Activated CD8-positive, alpha-beta memory T cell treated with anti-CD3 and anti-CD28 coated beads, Interleukin-2, amount 50 U/mL, for 24 hours (primary cell): ENCODE measurements around the gene PDE9A.

Source experiments
- DNase-seq: peaks from one replicate; pipeline ENCODE4 v3.0.0-alpha.2; 2020; ENCODE audit errors: extremely low read depth

The PDE9A gene

DNA sequence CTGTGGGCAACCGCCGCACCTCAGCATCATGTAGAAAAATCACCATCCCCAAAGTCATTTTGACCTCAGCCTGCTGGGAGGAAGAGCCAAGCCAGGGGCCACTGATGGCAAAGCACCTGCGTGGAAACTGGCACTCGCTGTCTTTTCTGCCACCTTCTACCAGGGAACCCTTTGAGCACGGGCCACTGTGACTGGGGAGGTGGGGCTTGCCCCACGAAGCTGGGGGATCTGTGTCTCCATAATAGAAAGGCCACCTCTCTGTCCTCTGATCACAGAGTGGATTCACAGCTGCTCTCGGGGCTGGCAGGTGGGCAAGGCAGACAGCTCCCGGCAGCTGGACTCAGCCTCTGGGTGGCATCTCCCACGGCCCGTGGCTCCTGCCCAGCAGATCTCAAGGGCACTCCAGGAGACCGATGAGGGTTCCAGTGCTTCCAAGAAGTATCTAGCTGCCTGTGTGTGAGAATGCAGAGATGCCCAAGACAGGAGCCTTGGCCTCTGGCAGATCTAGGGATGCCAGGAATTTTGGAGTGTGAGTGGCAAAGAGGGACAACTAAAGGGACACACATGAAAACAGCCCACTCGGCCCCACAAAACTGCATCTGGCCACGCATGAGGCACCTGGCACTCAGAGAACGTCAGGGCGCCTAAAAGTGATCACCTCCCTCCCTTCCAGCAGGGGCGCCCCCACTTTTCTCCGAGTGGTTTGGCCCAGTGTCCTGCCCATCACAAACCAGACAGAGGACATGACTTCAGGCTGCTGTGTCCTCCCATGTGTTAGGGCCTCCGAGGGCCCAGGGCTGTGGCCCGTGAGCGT lies 102.6 kb downstream of the PDE9A start:
- no peak for DNase-seq

DNA sequence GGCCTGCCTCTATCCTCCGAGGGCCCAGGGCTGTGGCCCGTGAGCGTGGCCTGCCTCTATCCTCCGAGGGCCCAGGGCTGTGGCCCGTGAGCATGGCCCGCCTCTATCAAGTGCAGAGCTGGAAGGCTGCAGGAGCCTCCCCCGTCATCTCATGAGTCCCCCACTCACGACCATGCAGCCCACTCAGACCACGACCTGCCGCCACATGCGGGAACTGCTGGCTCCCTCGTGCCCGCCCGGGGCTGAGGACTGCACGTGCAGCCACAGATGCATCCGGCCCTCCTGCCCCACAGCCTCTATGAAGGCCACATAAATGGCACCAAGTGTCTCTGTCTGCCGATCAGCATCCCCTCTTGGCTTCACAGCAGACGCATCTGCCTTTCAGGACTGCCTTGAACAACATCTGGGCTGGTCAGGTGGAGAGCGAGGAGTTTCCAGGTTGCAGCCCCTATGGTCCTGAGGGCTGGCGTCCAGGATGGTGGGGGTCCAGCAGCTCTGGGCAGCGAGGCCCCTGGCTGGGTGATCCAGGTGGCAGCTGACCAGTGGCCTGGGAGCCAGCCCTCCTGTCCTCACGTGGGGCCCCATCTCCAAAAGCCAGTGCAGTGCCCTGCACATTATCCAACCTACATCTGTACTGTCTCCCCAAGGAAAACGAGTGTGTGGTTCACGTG lies 103.3 kb downstream of the PDE9A start:
- no peak for DNase-seq

DNA sequence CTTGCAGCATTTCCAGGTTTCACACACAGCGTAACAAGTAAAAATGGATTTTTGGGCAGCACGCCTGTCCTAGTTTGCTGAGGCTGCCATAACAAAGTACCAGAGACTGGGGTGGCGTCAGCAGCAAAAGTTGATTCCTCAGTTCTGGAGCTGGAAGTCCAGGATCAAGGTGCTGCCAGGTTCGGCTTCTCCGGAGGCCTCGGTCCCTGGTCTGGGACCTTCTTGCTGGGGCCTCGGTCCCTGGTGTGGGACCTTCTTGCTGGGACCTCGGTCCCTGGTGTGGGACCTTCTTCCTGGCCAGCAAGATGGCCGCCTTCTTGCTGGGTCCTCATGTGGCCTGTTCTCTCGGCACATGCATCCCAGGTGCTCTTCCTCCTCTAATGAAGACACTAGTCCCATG lies 104.0 kb downstream of the PDE9A start:
- no peak for DNase-seq

DNA sequence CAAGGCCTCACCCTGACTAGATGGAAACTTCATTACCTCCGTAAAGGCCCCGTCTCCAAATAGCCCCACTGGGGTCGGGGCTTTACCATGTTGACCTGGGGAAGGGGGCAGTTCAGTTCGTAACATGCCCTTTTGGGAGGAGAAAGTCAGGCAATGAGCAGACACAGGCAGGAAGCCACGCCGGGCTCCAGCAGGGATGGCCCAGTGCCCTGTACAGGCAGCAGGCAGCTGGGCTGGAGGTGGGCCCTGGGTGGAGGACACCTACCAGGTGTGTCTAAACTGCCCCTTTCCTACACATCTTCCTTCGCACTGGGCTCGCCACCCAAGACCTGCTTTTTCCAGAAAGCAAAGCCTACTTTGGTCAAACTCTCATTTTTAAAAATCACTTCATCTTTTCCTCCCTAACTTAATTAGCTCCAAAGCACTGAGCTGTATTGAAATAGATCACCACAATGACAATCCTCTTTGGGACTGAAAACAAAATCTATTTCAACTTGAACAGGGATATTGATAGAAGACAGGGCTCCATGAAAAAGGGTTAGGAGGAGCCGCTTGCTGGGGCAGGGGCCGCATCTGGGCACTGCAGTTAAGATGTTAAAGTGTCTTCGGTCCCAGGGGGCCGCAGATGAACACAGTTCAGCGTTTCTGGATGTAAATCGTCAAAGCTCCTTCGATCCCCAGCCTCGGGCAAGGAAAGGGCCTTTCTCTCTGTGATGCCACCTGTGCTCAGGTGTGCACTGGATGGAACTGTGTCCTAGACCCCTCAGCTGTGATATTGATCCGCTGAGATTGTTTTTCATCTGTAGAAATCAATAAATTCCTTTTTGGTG lies 104.6 kb downstream of the PDE9A start:
- no peak for DNase-seq

DNA sequence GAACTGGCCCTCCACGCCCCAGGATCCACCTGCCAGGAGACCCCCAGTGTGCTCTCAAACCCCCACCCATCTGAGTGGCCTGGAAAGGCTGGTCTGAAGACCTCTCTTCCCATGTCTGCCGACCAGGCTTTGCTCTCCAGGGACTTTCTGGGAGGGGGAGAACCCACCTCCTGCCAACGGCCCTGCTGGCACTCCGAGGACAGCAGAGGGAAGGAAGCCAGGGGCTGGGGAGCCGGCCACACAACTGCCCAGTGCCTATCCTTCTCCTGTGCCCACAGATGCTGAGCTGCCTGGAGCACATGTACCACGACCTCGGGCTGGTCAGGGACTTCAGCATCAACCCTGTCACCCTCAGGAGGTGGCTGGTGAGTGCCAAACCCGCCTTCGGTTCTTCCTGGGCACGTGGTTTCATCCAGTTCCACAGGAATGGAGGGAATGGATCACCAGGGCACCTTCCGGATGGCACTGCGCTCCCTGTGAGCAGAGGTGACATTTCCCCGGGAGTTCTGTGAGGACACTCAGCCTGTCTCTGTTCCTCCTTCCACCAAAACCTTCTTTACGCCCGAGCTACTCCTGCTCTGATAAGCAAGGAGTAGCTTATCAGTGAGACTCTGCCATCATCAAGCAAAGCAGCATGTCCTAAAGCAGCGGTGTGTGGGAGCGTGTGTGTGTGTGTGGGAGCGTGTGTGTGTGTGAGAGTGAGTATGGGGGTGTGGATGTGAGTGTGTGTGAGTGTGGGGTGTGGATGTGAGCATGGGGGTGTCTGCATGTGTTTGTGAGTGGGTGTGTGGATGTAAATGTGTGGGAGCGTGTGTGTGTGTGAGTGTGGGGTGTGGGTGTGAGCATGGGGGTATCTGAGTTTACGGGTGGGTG lies 105.5 kb downstream of the PDE9A start:
- DNase-seq: no peak

DNA sequence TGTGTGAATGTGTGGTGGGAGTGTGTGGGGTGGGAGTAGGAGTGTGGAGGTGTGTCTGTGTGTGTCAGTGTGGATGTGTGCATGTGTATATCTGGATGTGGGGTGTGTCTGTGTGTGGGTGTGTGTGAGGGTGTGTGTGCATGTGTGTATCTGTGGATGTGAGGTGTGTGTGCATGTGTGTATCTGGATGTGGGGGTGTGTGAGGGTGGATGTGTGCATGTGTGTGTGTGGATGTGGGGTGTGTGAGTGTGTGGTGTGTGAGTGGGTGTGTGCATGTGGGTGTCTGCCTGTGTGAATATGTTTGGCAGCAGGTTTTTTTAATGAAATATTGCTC lies 106.1 kb downstream of the PDE9A start:
- no peak for DNase-seq

DNA sequence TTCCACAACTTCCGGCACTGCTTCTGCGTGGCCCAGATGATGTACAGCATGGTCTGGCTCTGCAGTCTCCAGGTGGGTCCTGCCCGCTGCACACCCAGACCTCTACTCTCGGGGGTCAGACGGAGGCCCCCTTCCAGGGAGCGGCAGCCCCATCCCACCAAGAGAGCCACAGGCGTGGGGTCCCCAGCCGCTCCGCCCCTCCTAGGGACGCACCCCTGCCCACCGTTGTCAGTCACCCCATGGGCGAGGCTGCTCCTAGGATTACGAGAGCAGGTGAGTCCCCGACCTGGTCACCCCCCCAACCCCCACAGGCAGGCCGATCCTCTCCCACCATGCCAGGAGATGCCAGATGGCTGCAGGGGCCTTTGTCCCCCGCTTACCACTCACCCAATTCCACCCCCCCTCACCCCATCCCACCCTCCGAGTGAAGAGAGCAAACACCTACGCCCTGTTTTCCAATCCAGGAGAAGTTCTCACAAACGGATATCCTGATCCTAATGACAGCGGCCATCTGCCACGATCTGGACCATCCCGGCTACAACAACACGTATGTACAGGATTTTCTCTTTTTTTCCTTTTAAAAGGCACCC lies 107.0 kb downstream of the PDE9A start:
- no peak for DNase-seq

DNA sequence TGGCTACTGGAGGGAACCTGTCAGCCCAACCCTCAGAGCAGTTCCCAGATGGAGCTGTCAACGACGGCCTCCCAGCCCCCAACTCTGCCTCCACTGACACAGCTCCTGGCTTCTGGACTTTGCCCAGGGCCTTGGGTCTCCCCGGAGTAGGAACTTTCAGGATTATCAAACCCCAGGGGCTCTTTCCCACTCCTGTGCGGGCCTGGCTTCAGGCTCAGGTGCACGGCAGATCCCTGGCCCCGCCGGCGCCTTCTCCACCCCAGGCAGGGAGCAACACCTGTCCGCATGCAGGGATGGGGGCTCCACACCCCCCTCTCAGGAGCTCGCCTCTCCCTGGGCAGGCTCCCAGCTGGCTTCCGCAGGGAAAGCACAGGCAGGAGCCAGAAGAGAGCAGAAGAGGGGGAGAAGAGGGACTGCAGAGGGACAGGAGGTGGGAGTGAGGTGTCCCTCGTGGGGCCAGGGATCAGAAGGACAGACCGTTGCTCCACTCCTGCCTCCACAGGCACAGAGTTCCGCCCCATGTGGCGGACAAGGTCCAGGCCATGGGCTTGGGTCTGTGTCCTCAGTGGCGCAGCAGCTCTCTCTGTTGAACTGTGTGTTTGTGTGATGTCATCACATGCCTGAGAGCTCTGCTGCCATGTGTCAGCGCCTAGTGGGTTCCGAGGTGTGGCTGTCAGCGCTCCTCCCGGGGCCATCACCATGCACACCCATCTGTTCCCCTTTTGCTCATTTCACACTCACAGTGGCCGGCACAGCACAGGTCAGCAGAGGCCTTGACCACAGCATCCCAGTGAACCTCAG lies 107.7 kb downstream of the PDE9A start:
- no peak for DNase-seq

DNA sequence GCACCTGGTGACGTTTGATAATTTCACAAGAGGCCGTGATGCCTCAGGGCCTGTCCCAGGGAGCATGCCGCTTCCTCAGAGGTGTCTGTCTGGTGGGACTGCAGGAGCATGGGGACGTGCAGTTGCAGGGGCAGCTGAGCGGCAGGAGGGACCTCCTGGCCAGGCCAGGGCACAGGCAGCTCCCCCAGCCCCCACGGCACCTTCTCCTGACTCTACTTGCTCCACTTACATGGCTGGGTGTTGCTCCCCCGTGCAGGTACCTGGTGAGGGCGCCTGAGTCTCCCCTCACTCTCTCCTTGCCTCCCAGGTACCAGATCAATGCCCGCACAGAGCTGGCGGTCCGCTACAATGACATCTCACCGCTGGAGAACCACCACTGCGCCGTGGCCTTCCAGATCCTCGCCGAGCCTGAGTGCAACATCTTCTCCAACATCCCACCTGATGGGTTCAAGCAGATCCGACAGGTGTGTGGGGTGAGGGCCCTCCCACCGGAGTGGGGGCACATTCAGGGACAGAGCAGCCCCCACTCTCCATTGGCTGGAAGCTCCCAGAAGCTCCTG lies 108.4 kb downstream of the PDE9A start:
- no peak for DNase-seq

DNA sequence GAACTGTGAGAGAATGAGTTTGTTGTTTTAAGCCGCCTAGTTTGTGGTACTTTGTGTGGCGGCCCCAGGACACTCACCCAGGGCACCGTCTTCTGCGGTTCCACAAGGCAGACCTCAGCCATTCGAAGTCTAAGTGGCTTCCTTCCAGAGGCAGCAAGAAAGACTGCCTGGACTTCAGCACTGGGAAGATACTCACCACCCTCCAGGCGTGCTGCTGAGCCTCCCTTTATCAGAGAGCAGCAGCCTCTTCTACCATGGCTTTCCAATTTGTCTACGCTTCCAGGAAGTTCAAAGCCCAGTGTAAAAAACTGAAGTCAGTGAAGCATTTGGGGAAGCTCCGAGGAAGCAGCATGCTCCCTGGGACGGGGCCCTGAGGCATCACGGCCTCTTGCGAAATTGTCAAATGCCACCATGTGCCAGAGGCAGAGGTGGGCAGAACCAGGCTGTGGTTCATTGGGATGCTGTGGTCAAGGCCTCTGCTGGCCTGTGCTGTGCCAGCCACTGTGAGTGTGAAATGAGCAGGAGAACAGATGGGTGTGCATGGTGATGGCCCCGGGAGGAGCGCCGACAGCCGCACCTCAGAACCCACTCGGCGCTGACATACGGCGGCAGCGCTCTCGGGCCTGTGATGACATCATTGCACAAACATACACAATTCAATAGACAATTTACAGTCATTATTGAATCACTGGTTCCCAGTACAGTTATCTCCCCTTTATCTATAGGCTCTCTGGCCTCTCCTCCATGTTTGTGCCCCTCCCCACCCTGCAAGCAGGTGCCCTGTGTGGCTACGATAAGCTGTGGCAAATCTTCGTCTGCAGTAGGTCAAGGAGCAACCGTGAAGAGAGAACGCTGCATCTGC lies 110.4 kb downstream of the PDE9A start:
- DNase-seq: no peak

DNA sequence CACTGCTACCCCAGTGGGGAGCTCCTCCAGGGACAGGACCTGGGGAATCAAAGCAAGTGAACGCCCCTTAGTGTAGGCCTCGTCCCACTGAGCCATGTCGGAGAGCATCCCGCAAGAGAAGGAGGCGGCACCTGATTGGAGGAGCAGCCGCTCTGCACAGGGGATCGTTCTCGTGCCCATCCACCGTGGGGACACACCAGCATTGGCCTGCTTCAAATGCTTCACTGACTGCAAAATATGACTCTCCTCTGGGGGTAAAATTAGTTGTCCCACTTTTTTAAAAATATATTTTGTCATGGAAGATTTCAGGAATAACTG lies 111.0 kb downstream of the PDE9A start:
- DNase-seq: no peak

DNA sequence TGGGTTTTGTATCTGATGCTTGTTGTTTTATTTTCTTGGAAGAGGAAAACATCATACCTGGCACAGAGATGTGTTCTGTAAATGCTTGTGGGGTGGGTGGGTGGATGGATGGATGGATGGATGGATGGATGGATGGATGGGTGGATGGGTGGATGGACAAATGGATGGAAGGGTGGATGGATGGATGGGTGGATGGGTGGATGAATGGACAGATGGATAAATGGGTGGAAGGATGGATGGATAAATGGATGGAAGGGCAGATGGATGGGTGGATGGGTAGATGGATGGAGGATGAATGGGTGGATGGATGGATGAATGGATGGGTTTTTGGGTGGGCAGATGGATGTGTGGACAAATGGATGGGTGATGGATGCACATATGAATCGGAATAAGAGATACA lies 111.5 kb downstream of the PDE9A start:
- DNase-seq: no peak

DNA sequence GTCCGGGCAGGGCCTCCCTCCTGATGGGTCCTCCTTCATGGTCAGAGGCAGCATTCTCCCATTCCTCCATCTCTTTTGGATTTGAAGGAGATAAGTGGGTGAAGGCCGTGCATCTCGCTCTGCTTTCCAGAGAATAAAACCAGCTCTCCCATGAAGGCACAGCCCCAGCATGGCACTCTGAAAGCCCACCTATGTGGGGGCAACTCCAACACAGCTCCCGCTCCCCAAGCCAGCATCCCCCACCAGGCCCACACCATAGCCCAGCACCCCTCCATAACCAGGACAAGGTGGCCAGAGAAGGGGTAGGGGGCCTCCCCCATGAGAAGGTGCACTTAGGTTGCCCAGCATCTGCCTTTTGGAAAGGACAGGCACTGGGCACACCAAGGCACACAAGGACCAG lies 112.2 kb downstream of the PDE9A start:
- DNase-seq: no peak

DNA sequence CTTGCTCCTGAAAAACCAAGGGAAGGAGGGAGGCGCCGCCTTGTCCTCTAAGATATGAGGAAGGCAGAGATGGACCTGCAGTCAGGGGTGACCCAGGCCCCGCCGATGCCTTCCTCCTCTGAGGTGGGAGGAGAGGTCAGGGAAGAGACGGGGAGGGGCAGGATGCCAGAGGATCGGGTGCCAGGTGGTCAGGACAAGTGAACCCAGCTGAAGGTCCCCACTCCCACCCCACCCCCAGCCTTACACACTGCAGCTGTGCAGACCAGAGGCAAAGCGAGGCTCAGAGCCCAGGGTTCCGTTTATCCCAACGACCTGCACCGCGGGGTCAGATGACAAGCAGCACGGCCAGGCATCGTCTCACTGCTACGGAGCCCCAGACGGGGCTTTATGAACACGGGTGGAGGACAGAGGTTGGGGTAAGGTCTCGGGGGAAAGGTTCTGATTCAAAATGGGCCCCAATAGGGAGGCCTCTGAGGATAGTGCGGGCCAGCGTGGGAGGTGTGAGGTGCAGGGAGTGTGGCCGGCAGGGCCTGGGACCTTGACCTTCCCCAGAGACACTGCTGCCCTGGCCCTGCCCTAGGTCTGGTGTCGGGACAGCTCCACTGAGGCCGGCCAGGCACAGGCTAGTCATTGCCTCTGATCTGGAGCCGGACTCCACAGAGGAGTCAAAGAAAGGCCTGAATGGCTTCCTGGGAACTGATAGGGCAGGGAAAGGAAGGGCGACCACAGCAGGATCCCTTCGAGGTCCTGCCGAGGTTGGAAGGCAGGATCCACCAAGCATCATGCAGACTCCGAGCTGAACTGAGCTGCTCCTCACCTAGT lies 113.5 kb downstream of the PDE9A start:
- no peak for DNase-seq

DNA sequence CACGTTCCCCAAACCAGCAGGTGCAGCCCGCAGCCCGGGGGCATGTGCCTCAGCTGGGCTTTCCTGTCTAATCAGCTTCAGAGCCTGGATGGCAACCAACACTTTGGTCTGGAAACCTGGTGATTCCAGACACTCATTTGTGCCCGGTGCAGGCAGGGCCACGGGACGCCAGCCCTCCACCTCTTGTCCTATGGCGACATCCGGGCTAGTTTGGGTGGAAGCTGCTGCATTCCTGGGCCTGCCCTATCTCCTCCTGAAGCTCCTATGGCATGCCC lies 114.1 kb downstream of the PDE9A start:
- DNase-seq: no peak

DNA sequence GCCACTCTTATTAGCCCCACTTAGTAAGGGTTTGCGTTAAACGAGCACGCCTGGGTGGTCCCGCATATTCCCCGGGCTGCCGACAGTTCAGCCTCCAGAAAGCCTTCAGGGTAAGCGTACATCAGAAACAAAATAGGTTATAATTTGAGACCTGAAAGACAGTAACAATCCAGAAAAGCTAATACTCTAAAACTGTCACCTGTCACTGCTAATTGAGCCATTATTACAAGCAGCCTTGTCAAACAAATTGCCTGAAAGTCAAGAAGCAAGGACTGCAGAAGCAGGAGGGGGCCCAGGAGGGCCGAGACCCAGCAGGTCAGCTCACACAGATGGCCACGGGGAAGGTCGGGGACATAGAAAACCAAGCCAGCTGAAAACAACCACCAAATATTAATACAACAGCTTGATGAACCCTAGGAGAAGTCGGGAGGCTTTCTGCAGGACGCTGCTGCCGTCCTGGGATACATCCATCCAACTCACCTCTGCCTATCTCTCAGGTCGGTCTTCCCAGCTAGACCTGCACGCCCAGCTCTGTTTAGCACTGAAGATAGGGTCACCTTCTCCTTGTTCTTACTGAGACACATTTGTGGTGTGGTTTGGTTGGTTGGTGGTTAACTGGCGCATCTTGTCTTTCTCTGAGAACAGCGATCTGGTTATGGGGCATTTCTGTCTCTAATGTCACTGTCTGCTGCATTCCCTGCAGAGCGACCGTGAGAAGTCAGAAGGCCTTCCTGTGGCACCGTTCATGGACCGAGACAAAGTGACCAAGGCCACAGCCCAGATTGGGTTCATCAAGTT lies 115.1 kb downstream of the PDE9A start:
- no peak for DNase-seq

DNA sequence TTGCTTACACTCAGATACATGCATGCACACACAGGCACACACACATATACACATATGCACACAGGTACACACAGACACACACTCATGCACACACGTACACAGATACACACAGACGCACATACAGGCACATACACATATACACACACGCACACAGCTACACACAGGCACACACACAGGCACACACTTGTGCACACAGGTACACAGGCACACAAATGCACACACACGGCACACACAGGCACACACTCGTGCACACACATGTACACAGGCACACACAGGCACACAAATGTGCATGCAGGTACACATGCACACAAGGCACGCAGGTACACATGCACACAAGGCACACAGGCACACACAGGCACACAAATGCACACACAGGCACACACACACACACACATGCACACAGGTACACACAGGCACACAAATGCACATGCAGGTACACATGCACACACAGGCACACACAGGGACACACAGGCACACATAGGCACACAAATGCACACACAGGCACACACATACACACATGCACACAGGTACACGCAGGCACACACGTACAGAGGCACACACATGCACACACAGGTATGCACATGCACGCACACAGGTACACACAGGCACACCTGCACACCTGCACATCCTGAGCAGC lies 115.9 kb downstream of the PDE9A start:
- no peak for DNase-seq
